22Rv1 (cell line): ENCODE measurements around the gene SERPINE2.

Source experiments
- ZFX ChIP-seq: fragments of 450-650 bp; IDR thresholded peaks from 2 replicates; pipeline ENCODE4 v1.6.1; 2017; ENCODE audit warnings: antibody characterized with exemption, borderline replicate concordance
- TF ChIP-seq, protein P1 (sequence below): fragments of 450-650 bp; IDR thresholded peaks from 2 replicates; pipeline ENCODE4 v1.5.1; 2017; ENCODE audit warnings: mild to moderate bottlenecking

GRCh38 chr2:224063298-224063648 is 24.2 kb upstream of the SERPINE2 start:
- TF ChIP-seq, protein P1, sequence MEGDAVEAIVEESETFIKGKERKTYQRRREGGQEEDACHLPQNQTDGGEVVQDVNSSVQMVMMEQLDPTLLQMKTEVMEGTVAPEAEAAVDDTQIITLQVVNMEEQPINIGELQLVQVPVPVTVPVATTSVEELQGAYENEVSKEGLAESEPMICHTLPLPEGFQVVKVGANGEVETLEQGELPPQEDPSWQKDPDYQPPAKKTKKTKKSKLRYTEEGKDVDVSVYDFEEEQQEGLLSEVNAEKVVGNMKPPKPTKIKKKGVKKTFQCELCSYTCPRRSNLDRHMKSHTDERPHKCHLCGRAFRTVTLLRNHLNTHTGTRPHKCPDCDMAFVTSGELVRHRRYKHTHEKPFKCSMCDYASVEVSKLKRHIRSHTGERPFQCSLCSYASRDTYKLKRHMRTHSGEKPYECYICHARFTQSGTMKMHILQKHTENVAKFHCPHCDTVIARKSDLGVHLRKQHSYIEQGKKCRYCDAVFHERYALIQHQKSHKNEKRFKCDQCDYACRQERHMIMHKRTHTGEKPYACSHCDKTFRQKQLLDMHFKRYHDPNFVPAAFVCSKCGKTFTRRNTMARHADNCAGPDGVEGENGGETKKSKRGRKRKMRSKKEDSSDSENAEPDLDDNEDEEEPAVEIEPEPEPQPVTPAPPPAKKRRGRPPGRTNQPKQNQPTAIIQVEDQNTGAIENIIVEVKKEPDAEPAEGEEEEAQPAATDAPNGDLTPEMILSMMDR, result no peak
- no peak for TF ChIP-seq ZFX
